ENCODE measurements around the gene NSG1.

The NSG1 gene

DNA sequence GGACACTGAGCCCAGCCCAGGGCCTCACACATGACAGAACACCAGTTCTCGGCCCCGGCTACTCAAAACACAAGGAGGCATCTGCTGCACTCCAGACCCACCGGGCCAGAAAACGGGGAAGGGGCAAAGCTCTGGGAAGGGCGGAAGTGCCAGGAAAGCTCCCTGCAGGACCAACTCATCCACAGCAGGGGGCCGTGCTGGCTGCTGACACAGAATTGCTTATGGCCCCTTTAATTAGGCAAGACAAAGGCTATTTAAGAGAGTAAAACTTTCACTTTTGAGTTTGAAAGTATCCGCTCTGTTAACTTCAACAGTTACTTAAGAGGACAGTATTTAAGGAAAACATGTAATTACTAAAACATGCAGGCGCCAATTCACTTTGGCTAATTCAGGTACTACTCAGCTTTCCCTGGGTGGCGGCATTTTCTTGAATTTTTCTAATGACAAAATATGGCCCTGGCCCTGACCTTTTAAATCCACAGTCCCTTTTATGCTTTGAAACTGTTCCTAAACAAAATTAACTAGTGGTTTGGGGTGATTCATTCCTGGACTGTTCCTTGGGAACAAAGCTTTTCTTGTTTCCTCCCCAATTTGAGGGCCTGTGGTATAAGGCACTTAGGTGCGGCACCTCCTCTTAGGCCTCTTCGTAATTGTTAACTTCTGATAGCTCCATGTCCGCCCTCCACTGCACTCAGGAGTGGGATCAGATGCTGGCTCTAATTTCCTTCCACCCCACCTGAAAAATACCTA, 40.4 kb downstream of the NSG1 start:
- Histone ChIP-seq H3K79me2 (ENCODE audit: control insufficient read depth, low read length) (no peaks in the 10 kb centered on the region), H3K27me3 (ENCODE audit: control insufficient read depth, low read length) (no peaks in the 10 kb centered on the region), H3K9me2 (replicated peaks; ENCODE audit: control insufficient read depth, low read length) (no peaks in the 10 kb centered on the region), H3F3A (ENCODE audit: control insufficient read depth, insufficient read depth) (no peaks in the 10 kb centered on the region), H3K4me1 (ENCODE audit: control insufficient read depth, low read length) (peaks cover 7% of the 10 kb centered on the region), H3K27ac (ENCODE audit: low read depth, low read length) (no peak overlapping the region), H3K9me3 (ENCODE audit: control insufficient read depth, insufficient read depth, low read length) (no peaks in the 10 kb centered on the region), H3K4me3 (ENCODE audit: low read length) (no peak overlapping the region), H3K36me3 (ENCODE audit: control insufficient read depth, low read length) (peaks cover 3% of the 10 kb centered on the region; the same call in 1 of the 2 replicates), H4K20me1 (ENCODE audit: control insufficient read depth, insufficient read depth, low read depth, low read length) (no peaks in the 10 kb centered on the region), H3K4me2 (ENCODE audit: low read length) (no peak overlapping the region)
- TF ChIP-seq, protein P1, sequence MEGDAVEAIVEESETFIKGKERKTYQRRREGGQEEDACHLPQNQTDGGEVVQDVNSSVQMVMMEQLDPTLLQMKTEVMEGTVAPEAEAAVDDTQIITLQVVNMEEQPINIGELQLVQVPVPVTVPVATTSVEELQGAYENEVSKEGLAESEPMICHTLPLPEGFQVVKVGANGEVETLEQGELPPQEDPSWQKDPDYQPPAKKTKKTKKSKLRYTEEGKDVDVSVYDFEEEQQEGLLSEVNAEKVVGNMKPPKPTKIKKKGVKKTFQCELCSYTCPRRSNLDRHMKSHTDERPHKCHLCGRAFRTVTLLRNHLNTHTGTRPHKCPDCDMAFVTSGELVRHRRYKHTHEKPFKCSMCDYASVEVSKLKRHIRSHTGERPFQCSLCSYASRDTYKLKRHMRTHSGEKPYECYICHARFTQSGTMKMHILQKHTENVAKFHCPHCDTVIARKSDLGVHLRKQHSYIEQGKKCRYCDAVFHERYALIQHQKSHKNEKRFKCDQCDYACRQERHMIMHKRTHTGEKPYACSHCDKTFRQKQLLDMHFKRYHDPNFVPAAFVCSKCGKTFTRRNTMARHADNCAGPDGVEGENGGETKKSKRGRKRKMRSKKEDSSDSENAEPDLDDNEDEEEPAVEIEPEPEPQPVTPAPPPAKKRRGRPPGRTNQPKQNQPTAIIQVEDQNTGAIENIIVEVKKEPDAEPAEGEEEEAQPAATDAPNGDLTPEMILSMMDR (IDR thresholded peaks at IDR 0.05; ENCODE audit: low read depth, low read length, poor library complexity, severe bottlenecking): no peak
- TF ChIP-seq EZH2phosphoT487 (IDR thresholded peaks at IDR 0.05; ENCODE audit: borderline replicate concordance, low read length): no peak

DNA sequence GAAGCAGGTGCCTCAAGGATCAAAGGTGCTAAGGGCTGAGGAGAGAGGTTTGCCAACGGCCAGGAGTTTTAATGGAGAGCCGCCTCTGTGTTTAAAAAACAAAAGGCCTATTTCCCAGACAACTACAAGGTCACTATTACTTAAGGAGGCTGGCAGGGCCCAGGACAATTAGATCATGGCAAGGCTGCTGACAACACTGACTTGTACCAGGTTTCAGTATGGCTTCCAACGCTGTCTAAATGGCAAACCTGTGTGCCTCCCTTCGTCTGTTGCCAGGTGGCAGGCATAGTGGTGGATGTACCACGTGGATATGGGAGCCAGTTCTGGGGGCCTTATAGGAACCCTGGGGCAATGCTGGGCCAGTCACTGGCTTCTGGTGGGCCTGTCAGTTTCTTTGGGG, 41.0 kb downstream of the NSG1 start:
- H3K4me2 ChIP-seq (ENCODE audit: low read length): no peak overlapping the region
- no peaks in the 10 kb centered on the region for H3K9me2 ChIP-seq (replicated peaks; ENCODE audit: control insufficient read depth, low read length)
- H3K4me3 ChIP-seq (ENCODE audit: low read length): no peak overlapping the region
- H3K9me3 ChIP-seq (ENCODE audit: control insufficient read depth, insufficient read depth, low read length): no peaks in the 10 kb centered on the region
- no peak overlapping the region for H3K27ac ChIP-seq (ENCODE audit: low read depth, low read length)
- H3K4me1 ChIP-seq (ENCODE audit: control insufficient read depth, low read length): peaks cover 7% of the 10 kb centered on the region
- H3K27me3 ChIP-seq (ENCODE audit: control insufficient read depth, low read length): no peaks in the 10 kb centered on the region
- peaks cover 3% of the 10 kb centered on the region; the same call in 1 of the 2 replicates for H3K36me3 ChIP-seq (ENCODE audit: control insufficient read depth, low read length)
- H3K79me2 ChIP-seq (ENCODE audit: control insufficient read depth, low read length): no peaks in the 10 kb centered on the region
- H4K20me1 ChIP-seq (ENCODE audit: control insufficient read depth, insufficient read depth, low read depth, low read length): no peaks in the 10 kb centered on the region
- H3F3A ChIP-seq (ENCODE audit: control insufficient read depth, insufficient read depth): no peaks in the 10 kb centered on the region
- TF ChIP-seq EZH2phosphoT487 (IDR thresholded peaks at IDR 0.05; ENCODE audit: borderline replicate concordance, low read length): no peak
- TF ChIP-seq, protein P1 (IDR thresholded peaks at IDR 0.05; ENCODE audit: low read depth, low read length, poor library complexity, severe bottlenecking): no peak

DNA sequence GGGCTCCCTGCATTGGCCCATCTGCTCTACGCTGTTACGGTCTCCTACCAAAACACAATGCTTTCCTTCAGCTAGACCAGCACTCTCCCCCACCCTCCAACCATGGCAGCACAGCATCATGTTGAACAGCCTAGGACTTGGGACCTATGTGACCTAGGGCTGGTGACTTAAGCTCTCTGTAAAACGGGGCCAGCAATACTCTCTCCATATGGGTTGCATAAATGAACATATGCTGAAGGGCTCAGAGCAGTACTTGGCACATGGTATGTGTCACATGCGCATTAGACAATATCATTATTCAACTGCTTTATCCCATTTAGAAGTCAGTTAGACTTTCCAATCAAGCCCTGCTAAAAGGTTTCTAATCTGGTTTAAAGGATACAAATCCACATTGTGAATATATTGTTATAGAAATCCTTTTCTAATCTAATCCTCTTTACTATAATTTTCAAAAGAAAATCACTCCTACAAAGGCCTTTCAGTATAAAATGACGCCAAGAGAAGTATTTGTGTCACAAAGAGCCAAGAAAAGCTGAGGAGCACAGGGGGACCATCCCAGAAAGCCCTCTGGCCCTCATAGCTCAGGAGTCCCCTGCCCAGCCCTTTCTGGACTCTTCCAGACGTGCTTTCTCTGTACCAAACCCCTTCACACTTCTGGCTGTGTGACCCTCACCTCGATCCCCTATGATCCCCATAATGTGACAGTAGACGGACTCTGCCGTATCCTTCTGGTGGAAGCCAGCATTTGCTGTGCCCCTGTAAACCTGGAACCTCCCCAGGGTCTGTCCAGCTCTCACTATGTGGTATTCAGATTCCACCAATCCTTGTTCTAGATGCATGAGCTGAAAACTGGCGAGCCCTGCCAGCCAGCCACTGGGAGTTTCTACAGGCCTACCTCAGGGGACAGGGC, 42.3 kb downstream of the NSG1 start:
- no peaks in the 10 kb centered on the region for H3F3A ChIP-seq (ENCODE audit: control insufficient read depth, insufficient read depth)
- peaks cover 7% of the 10 kb centered on the region for H3K4me1 ChIP-seq (ENCODE audit: control insufficient read depth, low read length)
- TF ChIP-seq, protein P1 (IDR thresholded peaks at IDR 0.05; ENCODE audit: low read depth, low read length, poor library complexity, severe bottlenecking): no peak
- no peak for TF ChIP-seq EZH2phosphoT487 (IDR thresholded peaks at IDR 0.05; ENCODE audit: borderline replicate concordance, low read length)
- H3K27me3 ChIP-seq (ENCODE audit: control insufficient read depth, low read length): no peaks in the 10 kb centered on the region
- no peak overlapping the region for H3K4me3 ChIP-seq (ENCODE audit: low read length)
- no peak overlapping the region for H3K4me2 ChIP-seq (ENCODE audit: low read length)
- no peaks in the 10 kb centered on the region for H3K9me3 ChIP-seq (ENCODE audit: control insufficient read depth, insufficient read depth, low read length)
- no peaks in the 10 kb centered on the region for H3K9me2 ChIP-seq (replicated peaks; ENCODE audit: control insufficient read depth, low read length)
- H3K27ac ChIP-seq (ENCODE audit: low read depth, low read length): no peak overlapping the region
- no peaks in the 10 kb centered on the region for H4K20me1 ChIP-seq (ENCODE audit: control insufficient read depth, insufficient read depth, low read depth, low read length)
- H3K36me3 ChIP-seq (ENCODE audit: control insufficient read depth, low read length): peaks cover 3% of the 10 kb centered on the region; the same call in 1 of the 2 replicates
- H3K79me2 ChIP-seq (ENCODE audit: control insufficient read depth, low read length): no peaks in the 10 kb centered on the region

All from DOHH2 (cell line).